Medulla oblongata (tissue), 1 donor: ENCODE data around the gene UBFD1.
"Not testable (repeated sequence)": the region's sequence is repeated elsewhere in the genome, so short reads cannot be mapped to it uniquely, and the experiment has no call there.

Source experiments
- DNase-seq: peaks from one replicate; pipeline ENCODE4 v3.0.0-alpha.2; 2015; ENCODE audit errors: extremely low spot score

UBFD1 gene

GRCh38 chr16:23567602-23568001, 10.1 kb downstream of the UBFD1 start:
- no peak for DNase-seq

- DNase-seq = peak; percentile 60
Observed at GRCh38 chr16:23570992-23571632, 13.6 kb downstream of the UBFD1 start.

GRCh38 chr16:23571895-23572294, 14.4 kb downstream of the UBFD1 start:
- DNase-seq = no peak

- no peak for DNase-seq
Observed at GRCh38 chr16:23572394-23572793, 14.9 kb downstream of the UBFD1 start.

- DNase-seq = no peak
Observed at GRCh38 chr16:23573817-23574216, 16.3 kb downstream of the UBFD1 start.

GRCh38 chr16:23575834-23576233, 18.3 kb downstream of the UBFD1 start:
- no peak for DNase-seq

- no peak for DNase-seq
Observed at GRCh38 chr16:23577493-23577892, 20.0 kb downstream of the UBFD1 start.

- DNase-seq = peak; percentile 68
Observed at GRCh38 chr16:23578101-23578830, 20.7 kb downstream of the UBFD1 start.

- no peak for DNase-seq
Observed at GRCh38 chr16:23579371-23579770, 21.8 kb downstream of the UBFD1 start.

- DNase-seq = no peak
Observed at GRCh38 chr16:23580391-23580790, 22.9 kb downstream of the UBFD1 start.

GRCh38 chr16:23581764-23582163, 24.2 kb downstream of the UBFD1 start:
- no peak for DNase-seq

GRCh38 chr16:23583271-23583670, 25.7 kb downstream of the UBFD1 start:
- not testable (repeated sequence) for DNase-seq

GRCh38 chr16:23584186-23585076, 26.9 kb downstream of the UBFD1 start:
- no peak for DNase-seq

- no peak for DNase-seq
Observed at GRCh38 chr16:23587726-23588125, 30.2 kb downstream of the UBFD1 start.

GRCh38 chr16:23590181-23590580, 32.7 kb downstream of the UBFD1 start:
- DNase-seq = no peak

GRCh38 chr16:23594186-23594585, 36.7 kb downstream of the UBFD1 start:
- DNase-seq = no peak

GRCh38 chr16:23595246-23595950, 37.9 kb downstream of the UBFD1 start:
- peak; percentile 9 for DNase-seq

GRCh38 chr16:23595951-23596720, 38.6 kb downstream of the UBFD1 start, which contains the start of gene NDUFAB1:
TSS of gene NDUFAB1 (minus strand) at chr16:23596316. CDS start at chr16:23596290, 26 bp downstream.
- peak; percentile 90 for DNase-seq

GRCh38 chr16:23597003-23597756, 39.7 kb downstream of the UBFD1 start:
- peak; percentile 7 for DNase-seq

- no peak for DNase-seq
Observed at GRCh38 chr16:23607726-23608125, 50.2 kb downstream of the UBFD1 start.
